Cardiac fibroblast (primary cell): Measurements from ENCODE around the gene PDZD4.

Experiments used
- DNase-seq, 2 donors: peaks; one replicate each; pipeline versions ENCODE4 v3.0.0 to v3.0.0-alpha.2; 2010; ENCODE audit warnings: low read depth in 2 of 2
- H3K4me3 ChIP-seq, 2 donors: replicated peaks in 1 of 2; 1 replicate in 1 of 2; 2 replicates in 1 of 2; pipeline ENCODE4 v1.5.1; 2011; ENCODE audit warnings: low read depth in 2 of 2, low read length in 2 of 2, mild to moderate bottlenecking in 2 of 2, moderate library complexity in 1 of 2
- TF ChIP-seq, protein P1 (sequence below): IDR thresholded peaks from one replicate; pipeline ENCODE4 v1.5.1; 2011; ENCODE audit warnings: low read depth, mild to moderate bottlenecking, low read length, inconsistent platforms

The PDZD4 gene

DNA sequence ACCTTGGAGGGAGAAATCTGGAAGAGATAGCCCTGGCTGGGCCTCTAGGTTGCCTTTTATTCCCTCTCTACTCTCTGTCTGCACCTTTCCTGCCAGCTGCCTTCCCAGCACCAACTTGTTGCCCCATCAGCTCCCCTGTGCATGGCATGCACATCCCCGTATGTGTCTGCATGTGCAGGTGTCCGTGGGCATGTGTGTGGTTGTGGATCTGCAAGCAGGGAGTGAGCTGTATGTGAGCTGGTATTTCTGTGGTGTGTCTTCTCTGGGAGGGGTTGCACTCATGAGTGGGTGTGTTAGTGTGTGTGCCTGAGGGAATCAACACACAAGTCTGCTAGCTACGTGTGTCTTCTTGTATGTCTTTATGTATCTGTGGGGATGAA lies 45.8 kb upstream of the PDZD4 start:
- TF ChIP-seq, protein P1, sequence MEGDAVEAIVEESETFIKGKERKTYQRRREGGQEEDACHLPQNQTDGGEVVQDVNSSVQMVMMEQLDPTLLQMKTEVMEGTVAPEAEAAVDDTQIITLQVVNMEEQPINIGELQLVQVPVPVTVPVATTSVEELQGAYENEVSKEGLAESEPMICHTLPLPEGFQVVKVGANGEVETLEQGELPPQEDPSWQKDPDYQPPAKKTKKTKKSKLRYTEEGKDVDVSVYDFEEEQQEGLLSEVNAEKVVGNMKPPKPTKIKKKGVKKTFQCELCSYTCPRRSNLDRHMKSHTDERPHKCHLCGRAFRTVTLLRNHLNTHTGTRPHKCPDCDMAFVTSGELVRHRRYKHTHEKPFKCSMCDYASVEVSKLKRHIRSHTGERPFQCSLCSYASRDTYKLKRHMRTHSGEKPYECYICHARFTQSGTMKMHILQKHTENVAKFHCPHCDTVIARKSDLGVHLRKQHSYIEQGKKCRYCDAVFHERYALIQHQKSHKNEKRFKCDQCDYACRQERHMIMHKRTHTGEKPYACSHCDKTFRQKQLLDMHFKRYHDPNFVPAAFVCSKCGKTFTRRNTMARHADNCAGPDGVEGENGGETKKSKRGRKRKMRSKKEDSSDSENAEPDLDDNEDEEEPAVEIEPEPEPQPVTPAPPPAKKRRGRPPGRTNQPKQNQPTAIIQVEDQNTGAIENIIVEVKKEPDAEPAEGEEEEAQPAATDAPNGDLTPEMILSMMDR: no peak
- no peak overlapping the region for H3K4me3 ChIP-seq
- DNase-seq: no peak

GRCh38 chrX:153875391-153876111 lies 45.2 kb upstream of the PDZD4 start:
- peak; percentile 26 to 44 for DNase-seq
- H3K4me3 ChIP-seq: no peak overlapping the region
- TF ChIP-seq, protein P1: no peak

DNA sequence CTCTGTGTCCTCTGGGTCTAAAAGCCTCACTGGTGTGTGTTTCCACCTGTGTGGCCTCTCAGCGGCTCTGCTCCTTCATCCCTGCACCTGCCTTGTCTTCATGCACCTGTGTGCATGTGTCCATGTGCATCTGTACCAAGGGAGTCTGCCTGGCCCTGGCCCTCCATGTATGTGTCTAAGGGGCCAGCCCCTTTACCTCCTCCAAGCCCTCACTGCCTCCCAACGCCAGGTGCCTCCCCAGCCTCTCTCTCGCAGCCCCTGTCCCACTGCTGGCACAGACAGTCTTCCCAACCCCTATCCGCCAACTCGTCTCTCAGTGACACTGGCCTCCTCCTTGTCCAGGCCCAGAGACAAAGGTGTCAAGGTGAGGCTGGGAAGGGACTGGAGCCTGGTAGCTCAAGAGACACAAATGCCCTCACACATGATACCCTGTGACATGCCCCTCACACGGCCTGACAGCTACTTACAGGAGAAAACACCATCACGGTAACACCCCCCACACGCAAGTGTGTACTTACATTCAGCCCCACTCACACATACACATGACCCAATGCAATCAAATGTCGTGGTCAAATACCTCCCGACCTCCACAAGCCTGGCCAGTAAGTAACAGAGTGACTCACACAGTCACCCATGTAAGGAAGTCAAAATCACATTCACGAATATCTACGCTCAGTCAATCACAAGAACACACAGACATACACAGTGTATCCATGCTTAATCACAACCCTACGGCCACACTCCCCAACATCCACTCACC lies 44.2 kb upstream of the PDZD4 start:
- DNase-seq: peak in 1 of 2 donors; percentile 1
- no peak overlapping the region for H3K4me3 ChIP-seq
- TF ChIP-seq, protein P1: no peak

DNA sequence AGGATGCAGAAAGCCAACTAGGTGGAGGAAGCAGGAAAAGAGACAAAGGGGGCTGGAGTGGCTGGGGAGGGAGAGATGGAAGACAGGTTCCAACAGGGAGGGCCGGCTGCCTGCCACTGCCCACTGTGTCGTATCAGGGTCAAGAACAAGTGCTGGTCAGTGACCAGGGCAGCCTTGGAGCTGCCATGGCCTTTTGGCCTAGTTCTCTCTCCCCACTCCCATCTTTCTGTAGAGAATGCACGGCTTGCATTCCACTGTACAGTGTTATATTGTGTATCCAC lies 43.7 kb upstream of the PDZD4 start:
- no peak overlapping the region for H3K4me3 ChIP-seq
- DNase-seq: no peak
- TF ChIP-seq, protein P1: no peak

- TF ChIP-seq, protein P1: no peak
- no peak for DNase-seq
- H3K4me3 ChIP-seq: no peak overlapping the region
These were observed 43.1 kb upstream of the PDZD4 start for GRCh38 chrX:153873282-153874084.

GRCh38 chrX:153871946-153872878 lies 41.9 kb upstream of the PDZD4 start:
- H3K4me3 ChIP-seq: no peak overlapping the region
- TF ChIP-seq, protein P1: no peak
- DNase-seq: no peak
